ENCODE measurements around the gene QKI. TPM values are rescaled to one million over a fixed set of nuclear protein-coding genes. Genes with fewer than 3 reads are reported as not detected.

The QKI gene
- total RNA-seq, 1 experiment from 2014 or later: 176 TPM

- no peak for DNase-seq
- H3K14ac ChIP-seq (ENCODE audit: insufficient read depth, low read length): no peak overlapping the region
- no peak overlapping the region for H2BK120ac ChIP-seq (ENCODE audit: low read depth, low read length, poor library complexity, severe bottlenecking)
- no peak overlapping the region for H3K56ac ChIP-seq (ENCODE audit: insufficient read length, low read depth, low read length)
- H3K79me1 ChIP-seq (ENCODE audit: insufficient read depth, low read depth, low read length, poor library complexity, severe bottlenecking): no peaks in the 10 kb centered on the region
- no peak overlapping the region for H3K18ac ChIP-seq (ENCODE audit: insufficient read length, low read depth, low read length)
- Mint-ChIP-seq H3K27me3 (ENCODE audit: low read depth) (peaks cover 3% of the 10 kb centered on the region; the same call in 1 of the 2 replicates), H3K4me1 (peaks cover 9 to 10% of the 10 kb centered on the region in 2 experiments), H3K9me3 (peaks cover 26 to 28% of the 10 kb centered on the region in 2 experiments), H3K27ac (peak overlapping the region in 1 of 3 experiments; percentile 4; a peak in 1 of 7 replicates), H3K36me3 (ENCODE audit: insufficient read depth in 1 of 3, low read depth in 3 of 3) (peaks cover 15 to 30% (median 19%) of the 10 kb centered on the region in 3 experiments), H3K4me3 (no peak overlapping the region)
- no peak overlapping the region for H3K23ac ChIP-seq (ENCODE audit: insufficient read length, low read depth, low read length)
- no peaks in the 10 kb centered on the region for H3K4me1 ChIP-seq (ENCODE audit: insufficient read depth, low read length)
- no peak overlapping the region for H3K27ac ChIP-seq (ENCODE audit: insufficient read length, low read depth, low read length)
- H3K79me2 ChIP-seq (ENCODE audit: insufficient read depth, low read length): no peaks in the 10 kb centered on the region
- WGBS (ENCODE audit: extremely low coverage, insufficient read length, low lambda C conversion rate): no CpG with 5 or more reads among the region's 3 CpGs
- no peak overlapping the region for H4K5ac ChIP-seq (ENCODE audit: insufficient read length, low read depth, low read length)
- H2AK5ac ChIP-seq (ENCODE audit: insufficient read length, low read length): no peak overlapping the region
- H4K8ac ChIP-seq (replicated peaks; ENCODE audit: insufficient read length, low read depth, low read length): no peak overlapping the region
- H2AFZ ChIP-seq (ENCODE audit: low read length): no peak overlapping the region
- no peaks in the 10 kb centered on the region for H4K20me1 ChIP-seq (ENCODE audit: control insufficient read depth, insufficient read depth, insufficient read length)
- no peak overlapping the region for H3K9ac ChIP-seq (ENCODE audit: extremely low read depth, insufficient read length, low read length)
- H3K23me2 ChIP-seq (ENCODE audit: insufficient read length, low read depth, low read length, poor library complexity, severe bottlenecking): no peaks in the 10 kb centered on the region
- H3K27me3 ChIP-seq (ENCODE audit: insufficient read depth, low read length): no peaks in the 10 kb centered on the region
- no peak overlapping the region for H2BK5ac ChIP-seq (ENCODE audit: insufficient read length, low read length)
- TF ChIP-seq CTCF (conservative IDR thresholded peaks at IDR 0.05): no peak
- H3K9me3 ChIP-seq (ENCODE audit: control insufficient read depth, low read depth, low read length): no peaks in the 10 kb centered on the region
- H2BK15ac ChIP-seq (ENCODE audit: low read depth, low read length): no peak overlapping the region
- no peak overlapping the region for H3T11ph ChIP-seq (ENCODE audit: low read length)
- no peak overlapping the region for H2BK12ac ChIP-seq (ENCODE audit: insufficient read length, low read depth, low read length)
- H4K91ac ChIP-seq (ENCODE audit: insufficient read length, low read depth, low read length): no peak overlapping the region
- no peak overlapping the region for H2BK20ac ChIP-seq (ENCODE audit: low read depth, low read length, poor library complexity, severe bottlenecking)
- no peak overlapping the region for H3K4ac ChIP-seq (ENCODE audit: low read depth, low read length)
- H3K4me2 ChIP-seq (ENCODE audit: insufficient read depth, insufficient read length, low read length): no peak overlapping the region
Measured at GRCh38 chr6:163592872-163593271, 178.4 kb downstream of the QKI start.
